Activated T-cell treated with anti-CD3 and anti-CD28 coated beads for 48 hours (primary cell): ENCODE results near the gene RAP1GDS1.
"Not testable (repeated sequence)": the region's sequence is repeated elsewhere in the genome, so short reads cannot be mapped to it uniquely, and the experiment has no call there.

Experiments used
- DNase-seq: peaks from one replicate; pipeline ENCODE4 v3.0.0-alpha.2; 2020; ENCODE audit warnings: low read depth

The RAP1GDS1 gene

DNA sequence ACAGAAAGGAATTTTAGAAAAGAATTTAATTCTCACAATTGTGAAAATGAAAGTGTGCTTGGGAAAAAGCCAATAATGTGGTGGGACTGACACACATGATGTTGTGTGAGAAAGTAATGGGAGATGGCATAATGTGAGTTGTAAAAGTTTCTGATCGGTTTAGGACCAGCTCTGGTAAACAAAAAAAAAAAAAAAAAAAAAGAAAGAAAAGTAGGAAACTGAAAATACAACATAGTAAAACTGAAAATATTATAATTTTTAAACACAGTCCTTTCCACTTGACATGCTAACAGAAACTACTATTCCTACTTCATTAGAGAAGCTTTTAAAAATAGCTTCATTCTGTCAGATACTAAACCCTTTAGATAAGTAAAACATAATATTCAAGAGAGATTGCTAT is 28.2 kb downstream of the RAP1GDS1 start:
- no peak for DNase-seq

GRCh38 chr4:98290511-98290910 is 29.3 kb downstream of the RAP1GDS1 start:
- no peak for DNase-seq

- peak; percentile 9 for DNase-seq
Measured at GRCh38 chr4:98293104-98293887, 32.1 kb downstream of the RAP1GDS1 start.

DNA sequence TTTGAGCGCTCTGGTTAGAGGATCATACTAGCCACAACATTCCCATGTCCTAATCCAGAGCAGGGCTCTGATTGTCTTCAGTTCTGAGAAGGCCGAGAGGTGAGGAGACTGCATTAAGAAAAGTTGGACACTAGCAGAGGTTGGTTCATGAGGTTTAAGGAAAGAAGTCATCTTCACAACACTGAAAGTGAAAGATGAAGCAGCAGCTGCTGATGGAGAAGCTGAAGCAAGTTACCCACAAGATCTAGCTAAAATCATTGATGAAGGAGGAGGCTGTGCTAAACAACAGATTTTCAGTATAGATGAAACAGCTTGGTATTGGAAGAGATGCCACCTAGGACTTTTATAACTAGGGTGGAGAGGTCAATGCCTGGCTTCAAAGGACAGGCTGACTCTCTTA is 36.8 kb downstream of the RAP1GDS1 start:
- DNase-seq: no peak

GRCh38 chr4:98300706-98301105 is 39.5 kb downstream of the RAP1GDS1 start:
- no peak for DNase-seq

DNA sequence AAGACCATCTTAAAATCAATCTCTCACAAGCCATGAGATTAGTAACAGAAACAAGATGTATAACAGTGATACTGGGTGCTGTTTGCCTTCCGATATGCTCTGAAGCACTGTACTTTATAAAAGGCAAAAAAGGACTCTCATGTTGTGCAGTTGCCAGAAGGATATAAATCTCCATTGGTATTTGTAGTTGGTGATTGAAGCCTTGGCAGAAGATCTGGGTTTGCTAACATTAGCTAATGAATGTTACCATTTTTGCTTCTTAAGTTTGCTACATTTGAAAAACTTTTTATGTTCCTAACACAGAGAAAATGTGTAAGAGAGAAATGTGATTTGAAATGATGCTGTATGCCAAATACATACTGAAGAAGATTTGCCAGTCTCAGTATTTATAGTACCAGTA is 44.4 kb downstream of the RAP1GDS1 start:
- no peak for DNase-seq

- DNase-seq: no peak
Measured at GRCh38 chr4:98310867-98311266, 49.7 kb downstream of the RAP1GDS1 start.

DNA sequence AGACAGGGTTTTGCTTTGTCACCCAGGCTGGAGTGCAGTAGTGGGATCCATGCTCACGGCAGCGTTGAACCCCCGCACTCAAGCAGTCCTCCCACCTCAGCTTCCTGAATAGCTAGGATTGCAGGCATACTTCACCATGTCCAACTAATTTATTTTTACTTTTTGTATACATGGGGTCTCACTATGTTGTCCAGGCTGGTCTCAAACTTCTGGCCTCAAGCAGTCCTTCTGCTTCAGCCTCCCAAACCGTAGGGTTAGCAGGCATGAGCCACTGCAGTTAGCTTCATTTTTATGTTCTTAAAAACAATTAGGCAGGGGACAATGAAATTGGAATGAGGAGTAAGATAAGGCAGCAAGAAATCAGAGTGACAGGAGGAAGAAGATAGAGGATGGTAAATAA is 50.5 kb downstream of the RAP1GDS1 start:
- DNase-seq: no peak

- DNase-seq: no peak
Measured at GRCh38 chr4:98314791-98315565, 53.8 kb downstream of the RAP1GDS1 start.

DNA sequence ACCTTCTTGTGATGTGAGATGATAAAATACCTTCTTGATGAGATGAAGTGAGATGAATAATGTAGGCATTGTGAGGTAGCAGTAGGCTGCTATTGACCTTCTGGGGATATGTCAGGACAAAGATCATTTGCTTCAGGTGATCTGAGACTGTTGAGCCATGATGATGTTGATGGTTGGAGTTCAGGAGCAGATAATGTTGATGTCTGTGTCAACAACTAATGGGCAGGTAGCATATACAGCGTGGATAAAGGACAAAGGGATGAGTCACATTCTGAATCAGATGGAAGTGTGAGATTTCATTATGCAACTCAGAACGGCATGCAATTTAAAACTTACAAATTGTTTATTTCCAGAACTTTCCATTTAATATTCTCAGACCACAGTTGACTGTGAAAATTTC is 57.3 kb downstream of the RAP1GDS1 start:
- DNase-seq: no peak

- no peak for DNase-seq
Measured at GRCh38 chr4:98319021-98319420, 57.8 kb downstream of the RAP1GDS1 start.

- no peak for DNase-seq
Measured at GRCh38 chr4:98326168-98326567, 65.0 kb downstream of the RAP1GDS1 start.

DNA sequence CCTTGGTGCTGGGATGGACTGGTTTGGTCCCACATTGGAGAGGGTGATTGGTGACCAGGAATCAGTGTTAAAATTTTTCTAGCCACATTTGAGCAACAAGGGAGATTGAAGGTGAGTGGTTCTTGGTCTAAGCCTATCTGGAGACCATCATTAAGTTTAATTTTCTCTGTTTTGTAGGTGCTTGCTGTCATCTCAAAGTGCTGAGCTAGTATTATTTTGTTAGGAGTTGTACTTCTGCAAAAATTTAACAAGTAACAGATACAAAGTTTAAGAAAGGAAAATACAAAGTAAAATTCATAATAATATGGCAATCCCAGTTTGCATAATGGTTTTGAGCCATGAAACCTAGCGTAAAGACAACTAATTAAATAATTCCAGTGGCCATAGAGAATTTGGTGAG is 66.5 kb downstream of the RAP1GDS1 start:
- DNase-seq: no peak

DNA sequence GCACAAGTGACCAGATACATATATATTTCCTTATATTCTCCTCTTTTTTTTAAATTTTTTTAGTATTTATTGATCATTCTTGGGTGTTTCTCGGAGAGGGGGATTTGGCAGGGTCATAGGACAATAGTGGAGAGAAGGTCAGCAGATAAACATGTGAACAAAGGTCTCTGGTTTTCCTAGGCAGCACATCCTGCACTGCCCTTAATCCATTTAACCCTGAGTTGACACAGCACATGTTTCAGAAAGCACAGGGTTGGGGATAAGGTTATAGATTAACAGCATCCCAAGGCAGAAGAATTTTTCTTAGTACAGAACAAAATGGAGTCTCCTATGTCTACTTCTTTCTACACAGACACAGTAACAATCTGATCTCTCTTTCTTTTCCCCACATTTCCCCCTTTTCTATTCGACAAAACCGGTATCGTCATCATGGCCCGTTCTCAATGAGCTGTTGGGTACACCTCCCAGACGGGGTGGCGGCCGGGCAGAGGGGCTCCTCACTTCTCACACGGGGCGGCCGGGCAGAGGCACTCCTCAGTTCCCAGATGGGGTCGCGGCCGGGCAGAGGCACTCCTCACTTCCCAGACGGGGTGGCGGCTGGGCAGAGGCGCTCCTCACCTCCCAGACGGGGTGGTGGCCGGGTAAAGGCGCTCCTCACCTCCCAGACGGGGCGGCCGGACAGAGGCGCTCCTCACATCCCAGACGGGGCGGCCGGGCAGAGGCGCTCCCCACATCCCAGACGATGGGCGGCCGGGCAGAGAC is 68.9 kb downstream of the RAP1GDS1 start:
- DNase-seq: not testable (repeated sequence)

- no peak for DNase-seq
Measured at GRCh38 chr4:98332017-98332416, 70.8 kb downstream of the RAP1GDS1 start.

- DNase-seq: no peak
Measured at GRCh38 chr4:98334461-98334860, 73.3 kb downstream of the RAP1GDS1 start.

GRCh38 chr4:98338761-98339438 is 77.7 kb downstream of the RAP1GDS1 start:
- DNase-seq: no peak

GRCh38 chr4:98341309-98341708 is 80.1 kb downstream of the RAP1GDS1 start:
- DNase-seq: no peak

DNA sequence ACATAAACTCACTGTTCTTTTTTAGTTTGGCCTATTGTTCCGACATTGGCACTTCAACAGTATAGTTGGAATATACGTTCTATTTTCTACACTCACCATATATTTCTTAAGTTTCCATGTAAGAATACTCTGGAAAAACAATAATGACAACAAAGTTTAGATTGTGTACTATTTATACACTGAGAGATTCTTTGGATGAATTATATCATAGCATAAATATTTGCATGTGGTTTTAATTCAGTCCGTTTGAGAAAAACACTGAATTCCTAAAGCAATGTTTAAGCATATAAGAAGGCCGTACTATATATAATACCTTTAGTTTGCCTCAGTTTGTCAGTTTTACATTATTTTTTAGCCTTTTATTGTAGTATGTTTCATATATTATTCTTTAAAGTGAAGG is 82.4 kb downstream of the RAP1GDS1 start:
- DNase-seq: no peak

DNA sequence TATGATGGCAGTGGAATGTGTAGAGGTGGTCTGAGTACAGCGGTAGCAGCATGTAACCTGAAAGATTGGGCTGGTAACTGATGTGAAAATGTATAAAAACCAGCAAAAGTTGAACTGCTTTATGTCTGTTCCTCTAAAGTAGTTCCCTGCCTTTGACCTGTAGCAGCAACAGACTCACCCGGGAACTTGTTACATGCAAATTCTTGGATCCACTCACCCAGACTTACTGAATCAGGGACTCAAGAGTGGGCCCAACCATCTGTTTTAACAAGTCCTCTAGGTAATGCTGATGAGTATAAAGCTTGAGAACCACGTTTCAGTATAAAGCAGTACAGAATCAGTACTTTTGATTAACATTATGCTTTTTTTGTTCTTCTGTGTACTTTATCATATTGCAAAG is 84.7 kb downstream of the RAP1GDS1 start:
- DNase-seq: no peak

DNA sequence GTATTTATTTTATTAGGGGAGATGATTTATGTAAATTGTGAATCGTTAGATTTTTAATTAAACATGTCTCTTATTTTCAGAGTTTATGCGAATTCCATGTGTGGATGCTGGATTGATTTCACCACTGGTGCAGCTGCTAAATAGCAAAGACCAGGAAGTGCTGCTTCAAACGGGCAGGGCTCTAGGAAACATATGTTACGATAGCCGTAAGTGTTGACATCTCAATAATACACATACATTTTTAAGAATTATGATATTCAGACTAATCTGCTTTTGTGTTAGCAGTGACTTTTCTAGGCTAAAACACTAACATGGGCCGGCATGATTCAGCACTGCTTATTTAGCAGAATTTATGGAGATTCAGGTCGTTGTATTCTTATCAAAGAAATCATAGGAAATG is 91.2 kb downstream of the RAP1GDS1 start:
- no peak for DNase-seq

GRCh38 chr4:98352940-98353339 is 91.8 kb downstream of the RAP1GDS1 start:
- no peak for DNase-seq
